Smooth muscle cell (in vitro differentiated cells): ENCODE measurements around the gene NOL6. TPM values are rescaled to one million over a fixed set of nuclear protein-coding genes. Genes with fewer than 3 reads are reported as not detected.

Experiments used
- DNase-seq: peaks from one replicate; lab custom pipeline; 2025; ENCODE audit not compliant: unreplicated experiment; lab: John Stamatoyannopoulos, UW
- H2AFZ ChIP-seq: fragments of 200-600 bp; sonication (generic); 2 replicates; pipeline ENCODE4 v1.6.0; 2016; ENCODE audit warnings: antibody characterized with exemption, low read depth, mild to moderate bottlenecking
- H3F3A ChIP-seq: fragments of 200-600 bp; sonication (generic); 2 replicates; pipeline ENCODE4 v1.6.0; 2017; ENCODE audit warnings: antibody characterized with exemption, low read depth
- H3K27ac ChIP-seq: fragments of 200-600 bp; sonication (generic); 2 replicates; pipeline ENCODE4 v1.5.1; 2016; ENCODE audit warnings: low read depth, mild to moderate bottlenecking
- H3K27me3 ChIP-seq: fragments of 200-600 bp; sonication (generic); 2 replicates; pipeline ENCODE4 v1.6.1; 2016; ENCODE audit warnings: low read depth, mild to moderate bottlenecking
- H3K36me3 ChIP-seq: fragments of 200-600 bp; sonication (generic); 2 replicates; pipeline ENCODE4 v1.5.1; 2016; ENCODE audit warnings: low read depth
- H3K4me1 ChIP-seq: fragments of 200-600 bp; sonication (generic); 2 replicates; pipeline ENCODE4 v1.5.1; 2016; ENCODE audit warnings: low read depth
- H3K4me2 ChIP-seq: fragments of 200-600 bp; sonication (generic); 2 replicates; pipeline ENCODE4 v1.6.0; 2016; ENCODE audit warnings: mild to moderate bottlenecking
- H3K4me3 ChIP-seq: fragments of 200-600 bp; sonication (generic); 2 replicates; pipeline ENCODE4 v1.5.1; 2016; ENCODE audit warnings: mild to moderate bottlenecking
- H3K79me2 ChIP-seq: fragments of 200-600 bp; sonication (generic); 2 replicates; pipeline ENCODE4 v1.6.0; 2016; ENCODE audit warnings: low read depth, mild to moderate bottlenecking
- H3K9ac ChIP-seq: fragments of 200-600 bp; sonication (generic); 2 replicates; pipeline ENCODE4 v1.6.0; 2016; ENCODE audit warnings: low read depth
- H3K9me3 ChIP-seq: fragments of 200-600 bp; sonication (generic); replicated peaks from 2 replicates; pipeline ENCODE4 v1.5.1; 2016; ENCODE audit warnings: low read depth
- H4K20me1 ChIP-seq: fragments of 200-600 bp; sonication (generic); 2 replicates; pipeline ENCODE4 v1.6.0; 2016; ENCODE audit warnings: low read depth
- CTCF ChIP-seq: fragments of 200-600 bp; sonication (generic); IDR thresholded peaks from 2 replicates; pipeline ENCODE4 v1.5.1; 2017; ENCODE audit warnings: borderline replicate concordance, mild to moderate bottlenecking, antibody characterized with exemption; ENCODE audit not compliant: insufficient read depth, poor library complexity, severe bottlenecking
- WGBS: methylation state at CpG from one replicate; pipeline ENCODE4 v1.1.7; 2016; ENCODE audit warnings: low lambda C conversion rate; 5-methylcytosine and 5-hydroxymethylcytosine counted together
- polyA plus RNA-seq: library from polyadenylated mRNA; unstranded; fragments of >200 nt; fragmentation: Nextera tagmentation; extraction: Ambion mirVana; gene quantifications from 2 replicates; pipeline ENCODE4 v1.2.1, GENCODE V29; 2016
- total RNA-seq: library from RNA; depleted of rRNA; stranded (reverse); fragments of >200 nt; gene quantifications from 2 replicates; pipeline ENCODE4 v1.2.3, GENCODE V29; 2014

The NOL6 gene
- total and polyA plus RNA-seq, 2 experiments from 2014 or later: 23.0 to 23.4 TPM

DNA sequence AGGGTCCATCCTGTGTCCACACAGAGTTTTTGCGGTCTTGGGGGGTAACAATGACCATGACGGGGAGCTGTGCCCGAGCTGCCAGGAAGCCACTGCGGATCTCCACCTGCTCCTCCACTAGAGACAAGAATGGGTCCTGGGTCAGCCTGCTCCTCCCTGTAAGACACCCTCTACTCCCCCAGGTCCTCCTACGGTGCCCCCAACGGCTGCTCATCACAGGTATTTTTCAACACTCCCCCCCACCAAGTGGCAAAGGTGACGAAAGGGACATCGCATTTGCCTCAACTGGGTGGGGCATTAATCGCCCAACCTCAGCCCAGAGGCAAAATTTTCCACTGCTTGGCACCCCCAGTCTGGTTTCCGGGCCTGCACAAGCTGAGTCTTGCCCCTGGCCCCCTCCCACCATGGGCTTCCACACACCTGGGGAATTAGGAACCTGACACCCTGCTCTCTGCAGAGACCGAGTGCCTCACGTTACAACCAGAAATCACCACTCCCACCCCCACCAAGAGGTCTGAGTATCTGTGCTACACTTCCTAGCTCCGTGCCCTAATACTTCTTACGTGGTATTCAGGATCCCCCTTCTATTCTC, 9.6 kb downstream of the NOL6 start:
- Histone ChIP-seq H3K4me3 (no peak overlapping the region), H3K4me2 (no peak overlapping the region), H3K27me3 (no peaks in the 10 kb centered on the region), H3K9me3 (no peaks in the 10 kb centered on the region), H3K27ac (no peak overlapping the region), H3K9ac (no peak overlapping the region), H3F3A (no peaks in the 10 kb centered on the region), H3K36me3 (no peaks in the 10 kb centered on the region), H3K4me1 (no peaks in the 10 kb centered on the region), H4K20me1 (no peaks in the 10 kb centered on the region), H3K79me2 (no peaks in the 10 kb centered on the region), H2AFZ (no peak overlapping the region)
- WGBS: 95% methylated on average over 14 of the region's 14 CpGs
- TF ChIP-seq CTCF: no peak
- DNase-seq: no peak

DNA sequence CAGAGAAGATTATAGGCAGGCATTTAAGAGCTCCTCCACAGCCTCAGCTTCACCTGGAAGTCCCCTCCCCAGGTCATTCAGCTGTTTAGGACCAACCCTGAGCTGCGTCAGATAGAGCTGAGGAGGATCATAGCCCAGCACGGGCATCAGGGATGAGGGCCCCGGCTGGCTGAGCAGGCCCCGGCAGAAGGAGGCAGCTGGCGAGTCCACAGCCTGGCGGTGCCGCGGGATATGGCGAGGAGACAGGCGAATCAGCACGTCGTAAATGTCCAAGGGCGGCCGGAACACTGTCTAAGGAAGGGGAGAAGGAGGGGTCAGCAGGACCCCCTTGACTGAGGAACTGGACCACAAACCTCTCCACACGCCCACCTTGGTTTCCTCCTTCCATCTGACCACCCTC, 10.6 kb downstream of the NOL6 start:
- 93% methylated on average over 15 of the region's 15 CpGs for WGBS
- H3K36me3 ChIP-seq: no peaks in the 10 kb centered on the region

GRCh38 chr9:33461492-33461891, 12.2 kb downstream of the NOL6 start:
- Histone ChIP-seq H2AFZ (no peak overlapping the region), H3K27ac (no peak overlapping the region), H3K4me2 (no peak overlapping the region), H4K20me1 (no peaks in the 10 kb centered on the region), H3K9ac (no peak overlapping the region), H3K9me3 (no peaks in the 10 kb centered on the region), H3F3A (no peaks in the 10 kb centered on the region), H3K79me2 (no peaks in the 10 kb centered on the region), H3K4me1 (no peaks in the 10 kb centered on the region), H3K27me3 (no peaks in the 10 kb centered on the region), H3K36me3 (no peaks in the 10 kb centered on the region), H3K4me3 (no peak overlapping the region)
- DNase-seq: no peak
- TF ChIP-seq CTCF: no peak
- WGBS: 95% methylated on average over 3 of the region's 3 CpGs

More for the DNA sequence above, 10.6 kb downstream of the NOL6 start:
- Histone ChIP-seq H3K27ac (no peak overlapping the region), H3K27me3 (no peaks in the 10 kb centered on the region), H3K9me3 (no peaks in the 10 kb centered on the region), H2AFZ (no peak overlapping the region), H3K9ac (no peak overlapping the region), H3K4me1 (no peaks in the 10 kb centered on the region), H3K4me2 (no peak overlapping the region), H3F3A (no peaks in the 10 kb centered on the region), H3K4me3 (no peak overlapping the region), H3K79me2 (no peaks in the 10 kb centered on the region), H4K20me1 (no peaks in the 10 kb centered on the region)
- TF ChIP-seq CTCF: no peak
- no peak for DNase-seq

GRCh38 chr9:33460854-33461253, 12.9 kb downstream of the NOL6 start:
- H3F3A ChIP-seq: no peaks in the 10 kb centered on the region
- H2AFZ ChIP-seq: no peak overlapping the region
- H3K4me1 ChIP-seq: no peaks in the 10 kb centered on the region
- H3K4me3 ChIP-seq: no peak overlapping the region
- H3K9ac ChIP-seq: no peak overlapping the region
- H3K9me3 ChIP-seq: no peaks in the 10 kb centered on the region
- no peak overlapping the region for H3K4me2 ChIP-seq
- no peaks in the 10 kb centered on the region for H3K36me3 ChIP-seq
- no peaks in the 10 kb centered on the region for H4K20me1 ChIP-seq
- H3K79me2 ChIP-seq: no peaks in the 10 kb centered on the region
- no peak for DNase-seq
- H3K27ac ChIP-seq: no peak overlapping the region
- H3K27me3 ChIP-seq: no peaks in the 10 kb centered on the region
- WGBS: 88% methylated on average over 10 of the region's 10 CpGs
- no peak for TF ChIP-seq CTCF
